ENCODE measurements around the gene FHDC1.

The FHDC1 gene

DNA sequence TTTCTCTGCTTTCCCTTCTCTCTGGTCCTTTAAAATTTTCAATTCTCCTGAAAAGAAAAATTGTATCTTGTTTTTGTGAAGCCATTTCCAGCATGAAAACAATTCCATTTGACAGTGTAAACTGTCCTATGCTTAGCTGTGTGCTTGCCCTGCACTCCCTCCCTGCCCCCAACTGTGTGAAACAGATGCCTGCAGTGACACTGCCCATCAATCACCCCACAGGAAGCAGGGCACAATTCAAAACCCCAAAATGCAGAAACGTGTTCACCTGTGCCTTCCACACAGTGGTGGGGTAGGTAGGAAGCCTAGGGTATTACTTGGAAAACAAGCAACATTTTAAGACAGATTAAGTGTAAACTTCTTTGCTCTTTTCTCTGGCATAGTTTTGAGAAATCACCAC is 6.2 kb upstream of the FHDC1 start:
- H3K4me3 ChIP-seq (replicated peaks; ENCODE audit: low read depth, low read length), result no peak overlapping the region
- no peak for DNase-seq (ENCODE audit: extremely low read depth, low read depth)
- TF ChIP-seq, protein P1, sequence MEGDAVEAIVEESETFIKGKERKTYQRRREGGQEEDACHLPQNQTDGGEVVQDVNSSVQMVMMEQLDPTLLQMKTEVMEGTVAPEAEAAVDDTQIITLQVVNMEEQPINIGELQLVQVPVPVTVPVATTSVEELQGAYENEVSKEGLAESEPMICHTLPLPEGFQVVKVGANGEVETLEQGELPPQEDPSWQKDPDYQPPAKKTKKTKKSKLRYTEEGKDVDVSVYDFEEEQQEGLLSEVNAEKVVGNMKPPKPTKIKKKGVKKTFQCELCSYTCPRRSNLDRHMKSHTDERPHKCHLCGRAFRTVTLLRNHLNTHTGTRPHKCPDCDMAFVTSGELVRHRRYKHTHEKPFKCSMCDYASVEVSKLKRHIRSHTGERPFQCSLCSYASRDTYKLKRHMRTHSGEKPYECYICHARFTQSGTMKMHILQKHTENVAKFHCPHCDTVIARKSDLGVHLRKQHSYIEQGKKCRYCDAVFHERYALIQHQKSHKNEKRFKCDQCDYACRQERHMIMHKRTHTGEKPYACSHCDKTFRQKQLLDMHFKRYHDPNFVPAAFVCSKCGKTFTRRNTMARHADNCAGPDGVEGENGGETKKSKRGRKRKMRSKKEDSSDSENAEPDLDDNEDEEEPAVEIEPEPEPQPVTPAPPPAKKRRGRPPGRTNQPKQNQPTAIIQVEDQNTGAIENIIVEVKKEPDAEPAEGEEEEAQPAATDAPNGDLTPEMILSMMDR (IDR thresholded peaks at IDR 0.05; ENCODE audit: low read depth, low read length, missing control alignments), result no peak

DNA sequence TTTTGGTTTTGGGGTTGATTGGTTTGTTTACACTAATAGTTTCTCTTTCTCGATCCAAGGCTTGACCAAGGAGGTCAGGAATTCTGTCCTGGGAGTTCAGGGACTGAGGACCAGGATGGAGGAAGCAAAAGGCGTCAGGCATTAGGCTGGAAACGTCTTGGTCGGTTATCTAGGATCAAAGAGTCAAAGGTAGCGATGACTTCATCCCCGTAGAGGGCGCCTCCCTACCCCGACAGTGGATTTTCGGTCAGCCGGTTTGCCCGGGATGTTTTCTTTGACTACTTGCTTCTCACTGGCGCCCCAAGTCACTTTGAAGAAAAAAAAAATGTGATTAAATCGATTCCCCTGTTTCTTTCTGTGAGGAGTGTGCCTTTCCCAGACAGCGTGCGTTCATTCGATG is 980 bp upstream of the FHDC1 start:
- no peak overlapping the region for H3K4me3 ChIP-seq (replicated peaks; ENCODE audit: low read depth, low read length)
- DNase-seq (ENCODE audit: extremely low read depth, low read depth), result no peak
- TF ChIP-seq, protein P1 (IDR thresholded peaks at IDR 0.05; ENCODE audit: low read depth, low read length, missing control alignments), result no peak

DNA sequence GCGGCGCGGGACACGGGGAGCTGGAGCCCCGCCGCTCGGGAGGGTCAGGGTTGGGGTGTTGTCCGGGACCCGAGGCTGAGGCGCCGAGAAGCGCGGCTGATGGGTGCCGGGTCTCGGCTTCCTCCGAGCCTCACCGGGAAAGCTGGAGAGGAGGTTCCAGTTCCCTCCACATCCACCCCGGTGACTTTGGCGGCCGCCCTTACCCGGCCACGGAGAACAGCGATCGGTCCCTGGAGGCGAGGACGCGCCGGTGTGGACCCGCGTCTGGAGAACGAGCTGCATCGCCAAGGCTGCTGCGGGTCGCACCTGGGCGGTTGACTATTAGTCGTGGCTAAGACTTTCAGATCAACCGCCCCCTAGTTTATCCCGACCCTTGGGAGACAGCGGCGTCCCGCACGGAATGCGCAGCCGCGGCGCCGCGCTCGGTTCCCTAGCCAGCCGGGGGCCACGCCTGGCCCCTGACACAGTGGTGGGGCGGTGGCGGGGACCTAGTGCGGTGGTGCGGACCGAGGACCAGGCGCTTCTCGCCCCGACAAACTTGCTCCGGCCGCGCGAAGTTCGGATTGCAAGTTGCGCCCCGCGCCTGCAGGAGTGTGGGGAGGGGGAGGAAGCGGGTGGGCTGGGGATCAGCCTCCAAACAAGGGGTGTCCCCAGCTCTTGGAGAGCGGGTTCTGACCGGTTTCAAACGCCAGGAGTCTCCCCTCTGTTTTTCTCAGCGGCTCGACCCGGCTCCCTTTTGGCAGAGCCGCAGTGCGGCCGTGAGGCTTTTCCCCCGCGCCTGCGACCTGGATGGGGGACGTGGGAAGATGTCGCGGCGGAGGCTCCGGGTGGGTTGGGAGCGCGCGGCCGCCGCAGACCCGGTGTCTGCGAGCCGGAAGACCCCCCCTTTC is 568 bp downstream of the FHDC1 start:
- H3K4me3 ChIP-seq (replicated peaks; ENCODE audit: low read depth, low read length), result peak overlapping the region; percentile 47
- no peak for DNase-seq (ENCODE audit: extremely low read depth, low read depth)

GRCh38 chr4:152937336-152938236 is 1.5 kb downstream of the FHDC1 start:
- DNase-seq (ENCODE audit: extremely low read depth, low read depth), result no peak
- peak overlapping the region; percentile 47 for H3K4me3 ChIP-seq (replicated peaks; ENCODE audit: low read depth, low read length)
- TF ChIP-seq, protein P1 (IDR thresholded peaks at IDR 0.05; ENCODE audit: low read depth, low read length, missing control alignments), result no peak

More for the DNA sequence above, 568 bp downstream of the FHDC1 start:
- TF ChIP-seq, protein P1 (IDR thresholded peaks at IDR 0.05; ENCODE audit: low read depth, low read length, missing control alignments), result no peak

GRCh38 chr4:152938237-152938947 is 2.3 kb downstream of the FHDC1 start:
- TF ChIP-seq, protein P1 (IDR thresholded peaks at IDR 0.05; ENCODE audit: low read depth, low read length, missing control alignments), result no peak
- DNase-seq (ENCODE audit: extremely low read depth, low read depth), result no peak
- peak overlapping the region; percentile 47 for H3K4me3 ChIP-seq (replicated peaks; ENCODE audit: low read depth, low read length)

DNA sequence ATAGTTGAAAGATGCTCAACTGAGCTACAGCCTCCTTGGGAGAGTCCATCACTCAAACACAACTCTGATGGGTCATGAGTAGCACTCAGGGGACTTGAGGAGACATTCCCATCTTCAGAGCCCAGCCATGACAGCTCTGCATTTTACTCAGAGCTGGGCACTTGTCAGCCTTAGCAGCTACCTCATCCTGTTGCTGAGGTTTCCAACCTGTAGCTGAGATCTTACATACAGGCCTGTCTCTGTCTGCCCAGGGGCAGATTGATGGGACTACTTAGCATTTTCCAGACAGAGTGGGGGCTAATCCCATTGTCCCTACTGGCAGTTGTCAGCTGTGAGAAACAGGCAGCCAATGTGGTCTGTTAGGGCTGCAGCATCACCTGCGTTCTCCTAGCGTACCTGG is 3.5 kb downstream of the FHDC1 start:
- TF ChIP-seq, protein P1 (IDR thresholded peaks at IDR 0.05; ENCODE audit: low read depth, low read length, missing control alignments), result no peak
- no peak overlapping the region for H3K4me3 ChIP-seq (replicated peaks; ENCODE audit: low read depth, low read length)
- no peak for DNase-seq (ENCODE audit: extremely low read depth, low read depth)

Measured in HFF-Myc (cell line).